Measurements from ENCODE around the gene PEX16.
"Not testable (repeated sequence)": the region's sequence is repeated elsewhere in the genome, so short reads cannot be mapped to it uniquely, and the experiment has no call there.

PEX16 gene

DNA sequence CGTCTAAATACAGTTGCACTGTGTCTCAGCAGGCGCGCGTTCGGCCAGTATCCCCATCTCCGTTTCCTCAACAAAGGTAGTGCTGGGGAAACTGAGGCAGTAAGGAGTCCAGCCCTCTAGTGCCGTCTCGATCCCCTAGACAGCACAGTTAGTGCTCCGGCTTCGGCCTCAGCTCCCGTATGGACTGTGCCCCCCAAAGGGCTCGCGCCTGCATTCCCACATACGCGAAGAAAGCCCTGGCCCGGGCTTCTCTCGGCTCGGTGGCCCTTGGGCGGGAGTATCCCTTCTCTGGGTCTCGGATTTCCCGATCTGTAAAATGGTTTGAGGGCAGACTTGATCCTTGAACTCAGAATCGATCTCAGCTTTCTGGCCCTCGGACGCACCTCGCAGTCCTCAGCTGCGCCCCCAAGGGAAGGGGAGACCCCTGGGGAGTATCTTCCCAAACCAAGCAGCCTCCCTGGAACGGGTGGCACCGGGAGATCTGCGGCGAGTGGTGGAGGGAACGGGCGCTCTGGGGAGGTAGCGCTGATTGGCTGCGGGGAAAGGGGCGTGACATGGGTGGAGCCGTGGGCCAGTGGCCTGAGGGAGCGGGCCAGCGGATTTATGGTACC, 759 bp upstream of the PEX16 start:
- ATAC-seq: peak; percentile 33
- DNase-seq: peak; percentile 82

DNA sequence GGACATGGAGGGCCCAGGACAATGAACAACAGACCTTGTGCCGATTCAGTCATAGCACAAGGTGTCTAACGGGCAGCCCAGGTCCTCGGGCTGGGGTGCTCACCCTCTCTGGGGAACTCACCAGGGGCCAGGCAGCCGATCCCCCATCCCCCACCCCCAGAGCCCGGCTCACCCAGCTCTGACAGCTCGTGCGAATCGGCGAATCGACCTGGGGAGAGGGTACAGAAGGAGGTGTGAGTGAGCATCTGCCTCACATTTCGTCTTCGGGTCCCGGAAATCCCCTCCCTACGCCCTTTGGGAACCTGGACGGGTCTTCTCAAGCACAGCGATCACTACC, 423 bp downstream of the PEX16 start:
- DNase-seq (no peak), ATAC-seq (no peak)

DNA sequence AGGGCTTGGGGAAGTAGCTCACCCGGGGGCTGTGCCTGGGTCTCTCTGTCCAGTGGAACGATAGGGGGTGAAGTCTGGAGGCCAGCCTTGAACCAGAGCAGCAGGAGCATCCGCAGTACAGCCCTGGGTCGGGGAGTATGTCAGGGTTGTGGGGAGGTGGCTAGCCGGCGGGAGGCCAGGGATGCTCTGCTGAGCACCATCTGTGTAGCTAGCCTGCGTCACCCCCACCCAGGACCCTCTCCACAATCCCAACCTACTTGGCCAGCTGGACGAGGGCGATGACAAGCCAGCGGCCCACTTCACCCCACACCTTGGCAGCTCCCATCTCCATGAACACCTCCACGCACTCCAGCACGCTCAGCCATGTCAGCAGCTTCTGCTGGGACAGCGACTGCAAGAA, 2.2 kb downstream of the PEX16 start:
- ATAC-seq (no peak), DNase-seq (no peak)

- no peak for ATAC-seq
Observed at GRCh38 chr11:45913942-45914635, 3.6 kb downstream of the PEX16 start.

GRCh38 chr11:45913514-45913913, 4.2 kb downstream of the PEX16 start:
- no peak for DNase-seq
- no peak for ATAC-seq

More at GRCh38 chr11:45913942-45914635, 3.6 kb downstream of the PEX16 start:
- DNase-seq: no peak

- DNase-seq: no peak
- no peak for ATAC-seq
Observed at GRCh38 chr11:45910623-45911022, 7.1 kb downstream of the PEX16 start.

DNA sequence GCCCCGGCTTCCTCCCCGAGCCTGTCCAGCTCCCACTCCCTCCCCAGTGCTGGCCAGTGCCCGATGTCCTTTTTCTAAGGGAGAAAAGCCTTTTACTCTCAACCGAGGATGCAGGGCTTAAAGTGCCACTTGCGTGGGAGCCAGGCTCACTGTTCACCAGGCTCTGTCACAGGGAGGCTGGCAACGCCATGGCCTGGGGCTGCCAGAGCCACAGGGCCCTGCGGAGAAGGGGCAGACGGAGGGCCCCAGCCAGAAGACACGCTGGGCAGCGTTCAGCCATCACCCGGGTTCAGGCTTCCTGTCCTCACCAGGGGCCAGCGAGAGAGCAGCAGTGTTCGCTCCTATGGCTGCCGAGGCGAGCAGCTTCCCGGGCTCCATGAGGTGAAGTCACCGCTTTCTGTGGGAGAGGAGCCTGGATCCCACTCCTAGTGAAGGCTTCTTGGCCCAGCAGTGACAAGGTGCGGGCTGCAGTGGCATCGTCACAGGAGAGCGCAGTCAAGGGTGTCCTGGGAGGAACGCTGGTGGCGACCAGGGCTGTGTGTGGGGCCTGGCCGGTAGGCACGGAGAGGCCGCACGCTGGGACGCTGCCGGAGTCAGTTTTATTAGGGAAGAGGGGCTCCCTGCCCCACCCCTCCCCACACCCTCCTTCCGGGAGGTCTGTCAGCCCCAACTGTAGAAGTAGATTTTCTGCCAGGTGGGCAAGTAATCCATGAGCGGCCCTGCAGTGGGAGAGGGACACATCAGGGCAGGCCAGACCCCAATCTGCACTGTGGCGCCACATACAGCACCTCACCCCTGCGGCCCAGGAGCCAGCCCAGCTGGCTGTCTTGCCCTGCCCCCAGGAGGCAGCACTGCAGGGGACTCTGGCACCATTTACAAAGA, 7.8 kb downstream of the PEX16 start:
- no peak for ATAC-seq

DNA sequence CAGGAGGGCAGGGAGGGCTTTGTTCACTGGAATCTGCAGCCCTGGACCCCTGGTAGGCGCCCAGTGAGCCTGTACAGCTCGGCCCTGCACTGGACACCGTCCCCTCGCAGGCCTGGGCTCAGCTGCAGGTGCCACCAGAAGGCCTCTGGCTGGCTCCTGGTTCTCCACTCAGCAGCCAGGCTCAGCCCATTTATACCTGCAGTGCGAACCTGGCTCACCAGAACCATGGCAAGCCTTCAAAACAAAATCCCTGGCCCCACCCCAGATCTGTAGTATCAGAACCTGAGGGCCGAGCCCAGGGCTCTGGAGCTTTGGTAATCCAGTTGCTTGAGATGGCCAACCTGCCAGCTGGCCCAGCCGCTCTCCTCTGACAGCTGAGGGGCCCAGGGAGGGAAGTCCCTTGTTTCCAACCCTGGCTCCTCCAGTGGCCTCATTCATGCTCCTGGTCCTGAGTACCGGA, 9.7 kb downstream of the PEX16 start:
- no peak for DNase-seq
- ATAC-seq: no peak

More for the DNA sequence above, 7.8 kb downstream of the PEX16 start:
- DNase-seq: no peak

GRCh38 chr11:45906965-45907611, 10.6 kb downstream of the PEX16 start, which contains the start of gene FREY1:
Gene FREY1, minus strand, starts transcription at chr11:45907271. Its CDS starts 26 bp downstream, at chr11:45907245.
- ATAC-seq (no peak), DNase-seq (no peak)

DNA sequence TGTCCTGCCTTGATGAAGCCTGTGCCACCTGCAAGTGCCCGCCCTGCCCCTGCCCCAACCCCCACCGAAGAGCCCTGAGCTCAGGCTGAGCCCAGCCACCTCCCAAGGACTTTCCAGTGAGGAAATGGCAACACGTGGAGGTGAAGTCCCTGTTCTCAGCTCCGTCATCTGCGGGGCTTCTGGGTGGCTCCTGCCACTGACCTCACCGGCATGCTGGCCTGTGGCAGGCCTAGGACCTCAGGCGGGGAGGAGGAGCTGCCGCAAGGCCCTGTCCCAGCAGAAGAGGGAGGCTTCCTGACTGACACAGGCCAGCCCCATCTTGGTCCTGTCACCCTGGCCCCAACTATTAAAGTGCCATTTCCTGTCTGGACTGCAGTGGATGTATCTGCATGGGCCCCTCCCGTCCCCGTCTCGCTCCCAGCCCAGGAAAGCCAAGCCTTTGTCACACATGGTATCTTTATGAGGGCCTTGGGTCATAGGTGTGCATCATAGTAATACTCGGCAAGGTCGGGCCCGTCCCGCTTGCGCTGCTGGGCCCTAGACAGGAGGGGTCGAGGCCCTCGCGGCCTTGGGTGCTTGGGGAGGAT, 11.5 kb downstream of the PEX16 start:
- ATAC-seq: no peak
- no peak for DNase-seq

- DNase-seq, ATAC-seq: not testable (repeated sequence)
Observed at GRCh38 chr11:45905576-45905975, 12.1 kb downstream of the PEX16 start.

DNA sequence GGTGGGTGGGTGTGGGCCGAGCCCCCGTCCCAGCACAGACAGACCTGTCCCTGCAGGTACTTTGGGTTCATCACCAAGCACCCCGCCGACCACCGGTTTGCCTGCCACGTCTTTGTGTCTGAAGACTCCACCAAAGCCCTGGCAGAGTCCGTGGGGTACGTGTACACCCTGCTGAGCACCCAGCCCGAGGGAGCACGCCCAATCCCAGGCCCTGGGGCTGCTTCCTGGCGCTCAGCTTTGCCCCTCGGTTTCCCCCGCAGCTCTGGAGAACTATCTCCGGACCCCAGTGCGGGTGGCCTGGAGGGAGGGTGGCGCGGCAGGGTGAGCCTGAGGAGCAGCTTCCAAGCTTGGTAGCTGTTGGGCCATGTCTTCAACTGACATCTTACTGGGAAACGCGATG, 12.6 kb downstream of the PEX16 start:
- ATAC-seq (no peak), DNase-seq (no peak)

DNA sequence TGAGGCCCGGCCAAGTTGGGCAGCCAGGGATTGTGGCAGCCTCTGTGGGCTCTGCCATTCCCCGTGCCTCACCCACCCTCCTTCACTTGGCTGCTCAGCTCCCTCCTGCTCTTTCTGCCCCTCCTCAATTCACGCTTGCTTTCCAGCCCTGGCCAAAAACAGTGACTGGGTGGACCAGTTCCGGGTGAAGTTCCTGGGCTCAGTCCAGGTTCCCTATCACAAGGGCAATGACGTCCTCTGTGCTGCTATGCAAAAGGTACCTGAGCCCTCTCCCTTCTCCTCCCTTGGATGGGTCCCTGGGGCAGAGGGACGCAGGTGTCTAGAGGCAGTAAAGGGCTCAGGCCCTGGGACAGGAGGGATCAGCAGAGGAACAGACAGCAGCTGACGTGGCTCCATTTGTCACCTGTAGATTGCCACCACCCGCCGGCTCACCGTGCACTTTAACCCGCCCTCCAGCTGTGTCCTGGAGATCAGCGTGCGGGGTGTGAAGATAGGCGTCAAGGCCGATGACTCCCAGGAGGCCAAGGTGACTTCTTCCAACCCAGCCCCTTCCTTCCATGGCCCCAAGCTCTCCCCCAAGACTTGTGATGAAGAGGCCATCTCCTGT, 13.3 kb downstream of the PEX16 start:
- ATAC-seq: no peak
- DNase-seq: no peak

DNA sequence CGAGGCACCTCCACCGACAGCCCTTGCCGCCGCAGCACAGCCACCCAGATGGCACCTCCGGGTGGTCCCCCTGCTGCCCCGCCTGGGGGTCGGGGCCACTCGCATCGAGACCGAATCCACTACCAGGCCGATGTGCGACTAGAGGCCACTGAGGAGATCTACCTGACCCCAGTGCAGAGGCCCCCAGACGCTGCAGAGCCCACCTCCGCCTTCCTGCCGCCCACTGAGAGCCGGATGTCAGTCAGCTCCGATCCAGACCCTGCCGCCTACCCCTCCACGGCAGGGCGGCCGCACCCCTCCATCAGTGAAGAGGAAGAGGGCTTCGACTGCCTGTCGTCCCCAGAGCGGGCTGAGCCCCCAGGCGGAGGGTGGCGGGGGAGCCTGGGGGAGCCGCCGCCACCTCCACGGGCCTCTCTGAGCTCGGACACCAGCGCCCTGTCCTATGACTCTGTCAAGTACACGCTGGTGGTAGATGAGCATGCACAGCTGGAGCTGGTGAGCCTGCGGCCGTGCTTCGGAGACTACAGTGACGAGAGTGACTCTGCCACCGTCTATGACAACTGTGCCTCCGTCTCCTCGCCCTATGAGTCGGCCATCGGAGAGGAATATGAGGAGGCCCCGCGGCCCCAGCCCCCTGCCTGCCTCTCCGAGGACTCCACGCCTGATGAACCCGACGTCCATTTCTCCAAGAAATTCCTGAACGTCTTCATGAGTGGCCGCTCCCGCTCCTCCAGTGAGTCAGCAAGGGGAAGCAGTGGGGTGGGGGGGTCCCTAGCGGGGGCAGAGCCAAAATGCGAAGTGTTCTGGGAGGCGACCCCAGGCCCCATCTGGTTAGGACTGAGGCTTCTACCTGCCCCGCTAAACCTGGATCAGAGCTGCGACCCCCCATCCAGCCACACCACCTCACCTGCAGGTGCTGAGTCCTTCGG, 15.0 kb downstream of the PEX16 start:
- no peak for ATAC-seq
- DNase-seq: no peak

- ATAC-seq (no peak), DNase-seq (no peak)
Observed at GRCh38 chr11:45901626-45902025, 16.1 kb downstream of the PEX16 start.

- ATAC-seq (no peak), DNase-seq (no peak)
Observed at GRCh38 chr11:45900916-45901617, 16.6 kb downstream of the PEX16 start.

- not testable (repeated sequence) for ATAC-seq, DNase-seq
Observed at GRCh38 chr11:45900175-45900800, 17.4 kb downstream of the PEX16 start.

DNA sequence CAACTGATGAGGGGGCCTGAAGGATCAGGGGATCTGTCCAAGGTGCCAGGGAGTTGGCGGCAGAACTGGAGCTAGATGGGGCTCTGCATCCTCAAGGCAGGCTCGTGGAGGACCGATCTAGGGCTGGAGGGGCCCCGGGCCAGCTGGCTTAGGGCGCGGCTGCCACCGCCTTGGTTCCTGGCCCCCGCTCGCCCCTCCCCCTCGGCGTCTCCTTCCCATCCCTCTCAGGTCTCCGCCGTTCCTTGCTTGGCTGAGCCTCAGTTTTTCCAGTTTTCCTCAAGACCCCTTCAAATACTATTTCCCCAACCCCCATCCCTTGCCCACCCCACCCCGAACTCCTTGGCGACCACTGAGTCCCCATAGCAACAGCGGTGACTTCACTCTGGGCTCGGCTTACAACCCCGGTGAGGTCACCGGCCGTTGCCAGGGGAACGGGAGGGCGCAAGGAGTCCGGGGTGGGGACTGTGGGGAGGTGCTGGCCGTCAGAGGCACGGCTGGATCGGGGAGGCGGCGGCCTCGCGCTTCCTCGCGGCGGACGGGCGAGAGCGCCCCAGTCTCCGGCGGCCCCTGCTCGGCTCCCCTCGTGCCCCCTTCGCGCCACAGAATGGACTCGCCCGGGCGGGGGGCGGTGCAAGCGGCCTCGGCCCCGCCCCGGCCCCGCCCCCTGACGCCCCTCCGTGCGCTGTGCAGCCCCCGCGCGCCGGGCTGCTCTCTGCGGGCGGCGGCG, 18.1 kb downstream of the PEX16 start:
- peak; percentile 81 for DNase-seq
- peak; percentile 78 for ATAC-seq

DNA sequence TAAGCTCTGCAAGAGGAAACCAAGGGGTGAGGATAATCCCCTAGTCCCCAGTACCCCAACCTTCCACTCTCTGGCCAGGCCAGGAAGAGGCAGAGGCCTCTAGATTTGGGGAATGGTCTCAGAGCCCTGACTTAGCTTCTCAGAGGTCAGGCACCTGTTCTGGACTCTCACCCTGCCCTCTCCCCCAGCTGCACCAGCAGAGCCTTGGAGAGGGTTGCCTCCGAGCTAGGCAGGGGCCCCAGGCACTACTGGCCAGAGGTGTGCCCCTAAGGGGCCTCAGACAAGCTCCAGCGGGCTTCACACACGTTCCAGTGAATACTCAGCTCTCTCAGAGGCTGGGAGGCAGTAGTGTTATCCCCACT, 18.6 kb downstream of the PEX16 start:
- ATAC-seq: no peak
- no peak for DNase-seq

Measured in stimulated activated naive CD8-positive, alpha-beta T cell treated with anti-CD3 and anti-CD28 coated beads, Interleukin-15, Interleukin-2, amounts not matched to agents 100 U/mL and 50 U/mL, for 24 hours (primary cell).